Measurements from ENCODE around the gene PRKCZ.

GRCh38 chr1:2095981-2096736, 45.9 kb downstream of the PRKCZ start:
- no peak for TF ChIP-seq CTCF (IDR thresholded peaks at IDR 0.05; ENCODE audit: low read depth, low read length, missing input control)
- no peak for TF ChIP-seq JUND (IDR thresholded peaks at IDR 0.05)
- no peak for TF ChIP-seq YY1 (IDR thresholded peaks at IDR 0.05)
